Activated CD4-positive, alpha-beta T cell treated with anti-CD3 and anti-CD28 coated beads, Interleukin-2, amount 10 ng/mL, durations not matched to agents 7 days and 5 days (primary cell): ENCODE measurements around the gene RNASEH2B. TPM values are rescaled to one million over a fixed set of nuclear protein-coding genes. Genes with fewer than 3 reads are reported as not detected.

Source experiments
- CTCF ChIA-PET: fragments of 350-600 bp; sonication (Branson Sonifier 250); formaldehyde crosslinking; loops from one replicate; lab custom pipeline; 2021; ENCODE audit warnings: antibody characterized with exemption; lab: Charles Lee
- POLR2A ChIA-PET: fragments of 350-600 bp; sonication (Branson Sonifier 250); formaldehyde crosslinking; loops from one replicate; lab custom pipeline; 2021; ENCODE audit warnings: antibody characterized with exemption; lab: Charles Lee
- DNase-seq: peaks from one replicate; pipeline ENCODE4 v3.0.0-alpha.2; 2020
- H3K27ac Mint-ChIP-seq: one replicate; pipeline ENCODE4 v1.8.0; 2021; ENCODE audit warnings: mild to moderate bottlenecking, moderate library complexity, mixed read lengths
- H3K27me3 Mint-ChIP-seq: one replicate; pipeline ENCODE4 v1.8.0; 2021; ENCODE audit warnings: mixed read lengths
- H3K36me3 Mint-ChIP-seq: one replicate; pipeline ENCODE4 v1.8.0; 2021; ENCODE audit warnings: low read depth, mixed read lengths
- H3K4me1 Mint-ChIP-seq: one replicate; pipeline ENCODE4 v1.8.0; 2021; ENCODE audit warnings: mixed read lengths
- H3K4me3 Mint-ChIP-seq: one replicate; pipeline ENCODE4 v1.8.0; 2021; ENCODE audit warnings: mild to moderate bottlenecking, moderate library complexity, mixed read lengths
- H3K9me3 Mint-ChIP-seq: one replicate; pipeline ENCODE4 v1.8.0; 2021; ENCODE audit warnings: mixed read lengths
- total RNA-seq, 2 experiments: library from RNA; stranded (reverse); gene quantifications; one replicate each; pipeline ENCODE4 v1.2.3, GENCODE V29; 2021

RNASEH2B gene
- total RNA-seq, 2 experiments from 2014 or later: 121 to 179 TPM

DNA sequence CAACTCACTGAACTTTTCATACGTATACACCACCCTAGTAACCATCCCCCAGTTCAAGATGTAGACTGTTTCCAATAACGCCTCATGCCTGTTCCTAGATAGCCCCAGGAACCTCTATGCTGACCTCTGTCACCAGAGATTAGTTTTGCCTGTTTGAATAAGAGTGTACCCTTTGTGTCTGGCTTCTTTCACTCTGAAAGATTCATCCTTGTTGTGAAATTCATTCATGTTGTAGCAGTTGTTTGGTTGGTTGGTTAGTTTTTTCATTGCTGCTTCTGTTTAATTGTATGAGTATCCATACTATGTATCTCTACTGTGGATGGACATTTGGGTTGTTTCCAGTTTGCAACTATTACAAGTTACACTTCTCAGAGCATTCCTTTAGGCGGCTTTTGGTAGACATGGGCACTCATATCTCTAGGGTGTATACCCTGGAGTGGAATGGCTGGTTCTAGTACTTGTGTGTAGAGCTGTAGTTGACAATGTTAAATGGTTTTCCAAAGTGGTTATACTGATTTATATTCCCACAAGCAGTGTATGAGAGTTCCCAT, 1.6 kb downstream of the RNASEH2B start:
- DNase-seq: no peak
- ChIA-PET POLR2A (interaction anchor here (0.6 to 1.6 kb wide), 5 partner anchors 106 to 910 kb away, joined by 3 to 9 read pairs (median 3); no protein-coding TSS in a partner anchor), CTCF (interaction anchor here (0.7 to 2.9 kb wide), 25 partner anchors 9 to 975 kb away, joined by 3 to 19 read pairs (median 5); partner anchors contain the start of genes SPRYD7 and TRIM13)
- Mint-ChIP-seq H3K27ac (peak overlapping the region; percentile 99), H3K9me3 (no peaks in the 10 kb centered on the region), H3K4me3 (peak overlapping the region; percentile 93), H3K36me3 (peaks cover 23% of the 10 kb centered on the region), H3K4me1 (peaks cover 60% of the 10 kb centered on the region), H3K27me3 (no peaks in the 10 kb centered on the region)

DNA sequence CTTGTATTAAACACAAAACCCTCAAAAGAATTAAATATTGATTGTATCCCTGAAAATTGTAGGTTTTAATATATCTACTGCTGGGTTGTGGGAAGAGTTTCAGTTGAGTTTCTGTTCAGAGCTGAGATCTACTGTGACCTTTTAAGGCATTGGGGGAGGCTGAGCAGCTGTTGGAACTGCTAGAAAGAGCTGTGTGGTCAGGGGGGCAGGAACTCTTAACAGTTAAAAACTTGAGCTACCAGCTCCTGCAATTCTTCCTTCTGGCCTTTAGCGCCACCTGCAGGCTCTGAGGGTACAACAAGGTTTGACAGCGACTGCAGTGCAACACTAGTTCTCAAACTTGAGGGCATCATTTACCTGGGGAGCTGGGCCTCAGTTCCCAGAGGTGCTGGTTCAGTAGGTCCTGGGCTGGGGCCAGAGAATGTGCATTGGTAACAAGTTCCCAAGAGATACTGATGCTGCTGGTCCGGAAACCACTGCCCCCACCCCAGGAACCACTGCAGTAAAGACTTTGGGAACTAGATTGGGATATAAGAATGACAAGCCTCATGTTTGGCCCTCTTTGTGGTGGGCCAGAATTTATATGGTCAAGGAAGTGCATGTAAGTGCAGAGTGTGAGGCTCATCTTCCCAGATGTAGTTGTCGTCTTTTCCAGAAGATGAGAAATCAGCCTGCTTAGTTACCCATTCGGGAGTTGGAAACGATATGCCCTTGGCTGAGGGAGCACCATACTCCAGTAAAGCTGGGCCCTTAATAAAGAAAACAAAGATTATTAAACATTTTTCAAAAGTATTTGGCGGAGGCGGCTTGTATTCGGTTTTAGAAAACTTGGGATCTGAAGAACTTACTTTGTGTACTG, 2.6 kb downstream of the RNASEH2B start:
- H3K27ac Mint-ChIP-seq: peak overlapping the region; percentile 99
- H3K36me3 Mint-ChIP-seq: peaks cover 27% of the 10 kb centered on the region
- CTCF ChIA-PET: interaction anchor here (0.7 to 2.9 kb wide), 34 partner anchors 9 to 976 kb away, joined by 3 to 19 read pairs (median 4); partner anchors contain the start of genes SPRYD7 and TRIM13
- H3K4me1 Mint-ChIP-seq: peaks cover 71% of the 10 kb centered on the region
- peak; percentile 98 for DNase-seq
- POLR2A ChIA-PET: interaction anchor here (0.6 to 1.6 kb wide), 5 partner anchors 19 to 911 kb away, joined by 3 to 9 read pairs (median 3); no protein-coding TSS in a partner anchor
- peaks cover 2% of the 10 kb centered on the region for H3K9me3 Mint-ChIP-seq
- H3K27me3 Mint-ChIP-seq: no peaks in the 10 kb centered on the region
- peak overlapping the region; percentile 93 for H3K4me3 Mint-ChIP-seq

DNA sequence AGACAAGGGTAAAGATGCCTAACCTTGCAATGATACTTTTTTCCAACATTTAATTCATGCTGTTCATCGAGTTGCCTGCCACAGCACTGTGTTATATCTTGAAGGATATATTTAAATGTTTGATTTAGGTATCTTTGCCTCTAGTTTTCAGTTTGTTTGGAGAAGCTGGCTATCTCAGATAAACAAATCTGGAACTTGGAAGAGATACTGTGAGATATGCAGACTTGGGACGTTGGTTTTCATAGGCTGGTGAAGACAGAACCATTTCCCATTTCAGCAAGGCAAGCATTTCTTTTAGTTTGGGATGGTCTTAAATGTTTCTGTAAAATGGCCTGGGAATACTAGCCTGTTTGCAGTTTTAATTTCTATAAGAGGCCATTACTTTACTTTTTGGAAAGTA, 3.3 kb downstream of the RNASEH2B start:
- Mint-ChIP-seq H3K4me3 (no peak overlapping the region), H3K9me3 (peaks cover 2% of the 10 kb centered on the region), H3K36me3 (peaks cover 26% of the 10 kb centered on the region), H3K27me3 (no peaks in the 10 kb centered on the region), H3K27ac (no peak overlapping the region), H3K4me1 (peaks cover 74% of the 10 kb centered on the region)
- ChIA-PET CTCF (interaction anchor here (1.4 to 2.9 kb wide), 7 partner anchors 8 to 915 kb away, joined by 3 to 19 read pairs (median 9); partner anchors contain the start of gene TRIM13), POLR2A (interaction anchor here (1.6 kb wide), 1 partner anchor 788 kb away, joined by 9 read pairs; no protein-coding TSS in a partner anchor)
- no peak for DNase-seq

DNA sequence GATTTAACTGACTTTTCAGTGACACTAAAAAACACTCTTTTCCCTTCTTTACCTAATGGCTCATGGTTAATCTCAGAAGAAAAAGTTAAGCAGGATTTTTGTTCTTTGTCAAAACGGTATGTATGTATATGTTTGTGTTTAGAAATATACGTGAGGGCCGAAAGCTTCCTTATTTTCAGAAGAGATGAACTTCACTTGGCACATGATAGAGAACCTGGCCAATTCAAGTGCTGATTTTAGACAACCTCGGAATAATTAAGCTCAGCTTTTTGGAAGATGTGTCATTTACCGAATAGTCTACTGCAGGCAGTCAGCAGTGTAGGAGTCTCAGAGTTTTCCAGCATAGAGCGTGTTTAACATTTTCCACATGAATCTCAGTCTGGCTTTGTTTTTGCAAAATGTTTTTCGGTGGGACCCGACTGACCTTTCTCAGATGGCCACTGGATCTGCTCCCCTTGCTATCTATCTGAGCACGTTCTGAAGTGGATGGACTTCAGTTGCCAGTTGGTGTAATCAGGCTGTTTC, 4.6 kb downstream of the RNASEH2B start:
- DNase-seq: no peak

DNA sequence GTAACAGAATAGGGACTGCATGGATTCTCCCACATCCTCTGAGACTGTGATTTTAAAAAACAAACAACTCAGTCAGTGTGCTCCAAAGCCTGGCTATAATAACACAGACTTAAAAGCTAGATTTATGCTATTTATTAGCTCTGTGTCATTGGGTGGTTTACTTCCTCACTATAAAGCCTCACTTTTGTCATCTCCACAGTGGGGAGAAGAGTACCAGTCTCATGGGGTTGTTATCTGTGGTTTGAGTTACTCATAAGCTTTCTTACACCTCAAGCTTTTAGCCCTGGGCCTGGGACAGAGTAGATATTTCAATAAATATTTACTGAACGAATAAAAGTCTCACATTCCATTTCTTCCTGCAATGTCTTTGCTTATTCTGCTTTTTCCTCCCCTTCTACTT, 5.3 kb downstream of the RNASEH2B start:
- H3K27me3 Mint-ChIP-seq: no peaks in the 10 kb centered on the region
- peak overlapping the region; percentile 52 for H3K27ac Mint-ChIP-seq
- POLR2A ChIA-PET: interaction anchor here (0.6 kb wide), 1 partner anchor 496 kb away, joined by 4 read pairs; no protein-coding TSS in a partner anchor
- CTCF ChIA-PET: interaction anchor here (0.8 to 2.1 kb wide), 6 partner anchors 20 to 979 kb away, joined by 3 to 10 read pairs (median 4); partner anchors contain the start of genes SPRYD7 and TRIM13
- no peak for DNase-seq
- H3K4me3 Mint-ChIP-seq: no peak overlapping the region
- H3K9me3 Mint-ChIP-seq: peaks cover 2% of the 10 kb centered on the region
- H3K36me3 Mint-ChIP-seq: peaks cover 38% of the 10 kb centered on the region
- peaks cover 73% of the 10 kb centered on the region for H3K4me1 Mint-ChIP-seq

More for the DNA sequence above, 4.6 kb downstream of the RNASEH2B start:
- H3K27ac Mint-ChIP-seq: no peak overlapping the region
- H3K9me3 Mint-ChIP-seq: peaks cover 2% of the 10 kb centered on the region
- H3K27me3 Mint-ChIP-seq: no peaks in the 10 kb centered on the region
- peaks cover 70% of the 10 kb centered on the region for H3K4me1 Mint-ChIP-seq
- H3K36me3 Mint-ChIP-seq: peaks cover 33% of the 10 kb centered on the region
- POLR2A ChIA-PET: no interaction called here
- CTCF ChIA-PET: interaction anchor here (0.8 to 2.1 kb wide), 6 partner anchors 13 to 978 kb away, joined by 3 to 10 read pairs (median 4); partner anchors contain the start of genes SPRYD7 and TRIM13
- H3K4me3 Mint-ChIP-seq: no peak overlapping the region

DNA sequence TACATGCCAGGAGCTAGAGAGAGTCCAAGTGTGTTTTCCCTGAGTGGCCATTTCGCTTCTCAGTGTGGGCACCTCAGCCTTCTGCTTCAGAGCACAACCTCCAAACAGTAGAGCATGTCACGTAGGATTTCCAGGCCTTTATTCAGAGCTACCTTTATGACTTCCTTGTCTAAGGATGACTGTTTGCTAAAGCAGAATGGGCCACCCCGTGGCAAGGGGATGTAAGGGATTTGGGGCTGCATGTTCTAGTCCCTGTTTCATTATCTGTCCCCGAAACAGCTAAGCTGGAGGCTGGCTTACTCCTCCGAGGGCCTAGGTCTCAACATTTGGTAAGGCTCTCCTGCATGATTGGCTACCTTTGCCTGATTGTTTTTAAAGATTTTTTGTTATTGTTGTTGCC, 6.0 kb downstream of the RNASEH2B start:
- H3K27me3 Mint-ChIP-seq: no peaks in the 10 kb centered on the region
- POLR2A ChIA-PET: interaction anchor here (0.6 kb wide), 1 partner anchor 496 kb away, joined by 4 read pairs; no protein-coding TSS in a partner anchor
- no peak overlapping the region for H3K27ac Mint-ChIP-seq
- H3K9me3 Mint-ChIP-seq: peaks cover 2% of the 10 kb centered on the region
- H3K4me3 Mint-ChIP-seq: no peak overlapping the region
- peak; percentile 20 for DNase-seq
- CTCF ChIA-PET: interaction anchor here (0.7 to 2.1 kb wide), 5 partner anchors 20 to 979 kb away, joined by 3 to 10 read pairs (median 4); partner anchors contain the start of gene SPRYD7
- peaks cover 39% of the 10 kb centered on the region for H3K36me3 Mint-ChIP-seq
- peaks cover 75% of the 10 kb centered on the region for H3K4me1 Mint-ChIP-seq

DNA sequence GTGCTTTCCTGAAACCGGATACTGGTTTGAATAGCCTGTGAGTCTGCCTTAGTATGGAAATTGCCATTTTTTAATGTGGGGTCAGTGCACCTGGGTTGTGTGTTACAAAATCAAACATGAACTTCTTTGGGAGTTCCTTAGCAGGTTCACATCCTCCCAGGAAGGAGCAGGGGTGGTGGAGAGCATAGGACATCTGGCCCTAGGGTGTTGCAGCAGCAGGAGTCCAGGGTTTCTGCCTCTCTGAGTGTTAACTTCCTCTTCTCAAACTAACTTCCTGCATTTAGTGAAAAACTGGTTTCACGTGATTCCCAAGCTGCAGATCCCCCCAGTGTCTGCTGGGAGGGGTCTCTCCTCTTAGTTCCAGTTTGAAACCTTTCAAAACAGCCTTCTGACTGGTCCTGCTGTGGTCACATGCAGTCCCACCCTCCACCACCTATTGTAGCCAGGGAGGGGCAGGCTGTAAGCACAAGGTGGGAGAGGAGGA, 7.2 kb downstream of the RNASEH2B start:
- Mint-ChIP-seq H3K4me1 (peaks cover 70% of the 10 kb centered on the region), H3K9me3 (peaks cover 5% of the 10 kb centered on the region), H3K27me3 (no peaks in the 10 kb centered on the region), H3K4me3 (peak overlapping the region; percentile 26), H3K36me3 (peaks cover 44% of the 10 kb centered on the region), H3K27ac (peak overlapping the region; percentile 88)
- DNase-seq: no peak
- CTCF ChIA-PET: interaction anchor here (0.9 kb wide), 1 partner anchor 26 kb away, joined by 3 read pairs; no protein-coding TSS in a partner anchor
- POLR2A ChIA-PET: no interaction called here

DNA sequence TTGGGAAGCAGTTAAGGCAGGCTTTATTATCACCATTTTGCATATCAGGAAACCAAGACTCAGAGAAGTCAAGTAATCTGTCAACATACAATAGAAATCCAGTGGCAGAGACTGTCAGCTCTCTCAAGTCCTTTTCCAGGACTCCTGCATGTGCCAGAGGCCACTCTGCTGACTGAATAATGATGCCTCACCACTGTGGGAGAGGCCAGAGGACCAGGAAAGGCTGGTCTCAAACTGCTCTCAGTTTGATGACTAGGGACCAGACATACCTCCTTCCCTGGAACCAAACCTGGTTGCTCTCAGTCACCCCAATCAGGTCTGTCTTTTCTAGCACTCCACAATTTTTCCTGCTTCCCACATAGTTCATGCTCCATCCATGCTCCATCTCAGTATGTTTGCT, 8.0 kb downstream of the RNASEH2B start:
- H3K9me3 Mint-ChIP-seq: peaks cover 13% of the 10 kb centered on the region
- CTCF ChIA-PET: interaction anchor here (0.9 kb wide), 1 partner anchor 27 kb away, joined by 3 read pairs; no protein-coding TSS in a partner anchor
- H3K27ac Mint-ChIP-seq: peak overlapping the region; percentile 88
- peaks cover 52% of the 10 kb centered on the region for H3K36me3 Mint-ChIP-seq
- POLR2A ChIA-PET: no interaction called here
- no peaks in the 10 kb centered on the region for H3K27me3 Mint-ChIP-seq
- H3K4me3 Mint-ChIP-seq: no peak overlapping the region
- H3K4me1 Mint-ChIP-seq: peaks cover 62% of the 10 kb centered on the region
- DNase-seq: no peak

DNA sequence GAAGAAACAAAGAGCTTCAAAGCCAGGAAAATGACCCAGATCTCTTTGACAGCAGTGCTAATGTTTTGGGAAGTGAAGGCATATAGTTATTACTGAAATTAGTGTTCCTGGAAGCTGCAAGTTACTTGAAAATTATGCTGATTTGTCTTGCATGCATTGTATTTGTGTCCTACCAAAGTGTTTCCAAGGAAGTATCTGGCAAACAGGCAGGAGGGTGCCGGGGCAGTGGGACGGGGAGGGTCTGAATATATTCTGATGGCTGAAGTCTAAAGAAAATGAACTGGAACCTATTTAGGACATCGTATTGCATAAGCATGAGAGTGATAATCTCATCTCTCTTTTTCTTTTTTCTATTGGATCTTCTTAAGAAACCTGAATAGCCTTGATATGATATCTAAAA, 9.0 kb downstream of the RNASEH2B start:
- Mint-ChIP-seq H3K4me1 (peaks cover 52% of the 10 kb centered on the region), H3K9me3 (peaks cover 23% of the 10 kb centered on the region), H3K4me3 (no peak overlapping the region), H3K27me3 (no peaks in the 10 kb centered on the region), H3K27ac (no peak overlapping the region), H3K36me3 (peaks cover 62% of the 10 kb centered on the region)
- no peak for DNase-seq
- ChIA-PET CTCF (interaction anchor here (1.5 kb wide), 1 partner anchor 11 kb away, joined by 5 read pairs; no protein-coding TSS in a partner anchor), POLR2A (no interaction called here)

DNA sequence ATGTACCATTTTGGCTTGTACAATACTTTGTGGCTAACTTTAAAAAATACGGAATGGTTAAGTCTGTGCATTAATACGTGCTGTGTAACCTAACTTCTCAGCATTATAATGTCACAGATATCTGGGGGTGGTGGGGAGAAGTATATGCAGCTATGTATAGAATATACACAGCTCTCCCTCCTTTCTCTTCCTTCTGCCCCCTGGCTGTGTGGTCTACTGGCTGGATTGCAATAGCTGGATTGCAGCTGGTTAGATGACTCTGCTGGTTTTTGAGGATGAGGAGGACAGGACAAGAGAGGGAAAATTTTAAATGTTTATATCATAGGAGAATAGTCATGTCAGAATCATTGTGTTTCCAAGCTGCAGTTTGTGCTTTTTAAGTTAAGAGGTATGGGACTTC, 9.7 kb downstream of the RNASEH2B start:
- H3K9me3 Mint-ChIP-seq: peaks cover 29% of the 10 kb centered on the region
- H3K4me3 Mint-ChIP-seq: no peak overlapping the region
- ChIA-PET POLR2A (no interaction called here), CTCF (interaction anchor here (1.0 to 1.5 kb wide), 2 partner anchors 11 to 15 kb away, joined by 3 to 5 read pairs; no protein-coding TSS in a partner anchor)
- no peaks in the 10 kb centered on the region for H3K27me3 Mint-ChIP-seq
- no peak overlapping the region for H3K27ac Mint-ChIP-seq
- H3K4me1 Mint-ChIP-seq: peaks cover 46% of the 10 kb centered on the region
- no peak for DNase-seq
- peaks cover 66% of the 10 kb centered on the region for H3K36me3 Mint-ChIP-seq

DNA sequence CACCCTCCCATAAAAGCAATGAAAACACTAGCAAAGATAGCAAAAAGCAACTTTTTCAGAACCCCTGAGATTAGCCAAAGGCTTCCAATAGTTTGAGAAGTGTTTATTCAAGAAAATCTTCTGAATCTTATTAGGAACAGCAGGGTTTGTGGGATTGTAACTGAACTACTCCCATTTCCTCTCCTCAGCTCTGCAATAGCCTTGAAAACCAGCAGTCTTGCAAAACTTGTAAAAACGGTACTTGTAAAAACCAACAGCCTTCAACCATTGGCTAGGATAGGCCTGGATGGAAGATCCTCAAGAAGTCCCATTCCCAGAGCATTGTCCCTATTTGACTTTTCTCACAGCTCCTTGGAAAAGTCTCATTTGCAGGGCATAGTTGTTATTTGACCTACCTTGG, 12.1 kb downstream of the RNASEH2B start:
- no peak for DNase-seq
- Mint-ChIP-seq H3K27ac (no peak overlapping the region), H3K4me1 (peaks cover 27% of the 10 kb centered on the region), H3K4me3 (no peak overlapping the region), H3K36me3 (peaks cover 77% of the 10 kb centered on the region), H3K9me3 (peaks cover 42% of the 10 kb centered on the region), H3K27me3 (no peaks in the 10 kb centered on the region)
- CTCF ChIA-PET: interaction anchor here (0.6 to 1.9 kb wide), 2 partner anchors 10 kb away, joined by 4 to 7 read pairs; no protein-coding TSS in a partner anchor
- POLR2A ChIA-PET: interaction anchor here (0.8 kb wide), 1 partner anchor 31 kb away, joined by 3 read pairs; no protein-coding TSS in a partner anchor

DNA sequence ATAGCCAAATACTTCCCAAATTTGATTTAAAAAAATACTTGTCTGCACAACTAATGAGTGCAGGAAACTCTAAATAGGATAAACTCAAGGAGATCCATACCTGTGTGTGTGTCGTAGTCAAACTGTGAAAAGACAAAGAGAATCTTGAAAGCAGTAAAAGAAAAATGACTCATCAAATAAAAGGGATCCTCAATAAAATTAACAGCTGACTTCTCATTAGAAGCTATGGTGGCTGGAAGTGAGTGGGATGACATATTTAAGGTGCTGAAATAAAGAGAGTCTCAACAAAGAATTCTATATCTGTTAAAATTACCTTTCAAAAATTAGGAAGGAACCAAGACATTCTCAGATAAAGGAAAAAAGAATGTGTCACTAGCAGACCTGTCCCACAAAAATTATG, 13.7 kb downstream of the RNASEH2B start:
- ChIA-PET POLR2A (no interaction called here), CTCF (no interaction called here)
- peaks cover 18% of the 10 kb centered on the region for H3K4me1 Mint-ChIP-seq
- peaks cover 71% of the 10 kb centered on the region for H3K36me3 Mint-ChIP-seq
- no peaks in the 10 kb centered on the region for H3K27me3 Mint-ChIP-seq
- H3K27ac Mint-ChIP-seq: no peak overlapping the region
- H3K9me3 Mint-ChIP-seq: peaks cover 40% of the 10 kb centered on the region
- no peak for DNase-seq
- H3K4me3 Mint-ChIP-seq: no peak overlapping the region
